AG04449 (cell line): Measurements from ENCODE around the gene SPON2.
"Not testable (repeated sequence)": the region's sequence is repeated elsewhere in the genome, so short reads cannot be mapped to it uniquely, and the experiment has no call there.

Experiments used
- CTCF ChIA-PET: fragments of 350-600 bp; formaldehyde crosslinking; extraction: SDS; loops from one replicate; lab custom pipeline; 2021; ENCODE audit warnings: antibody characterized with exemption; lab: Yijun Ruan, JAX
- POLR2A ChIA-PET: fragments of 400-600, 350-600 bp; formaldehyde crosslinking; extraction: SDS; loops from one replicate; lab custom pipeline; 2020; ENCODE audit warnings: antibody characterized with exemption, inconsistent platforms; lab: Yijun Ruan, JAX
- DNase-seq: peaks from one replicate; pipeline ENCODE4 v3.0.0-alpha.2; 2010; ENCODE audit warnings: low read depth, low spot score
- H3K4me3 ChIP-seq: 2 replicates; pipeline ENCODE4 v1.5.1; 2011; ENCODE audit warnings: low read depth, mild to moderate bottlenecking, control low read depth, low read length
- TF ChIP-seq, protein P1 (sequence below): IDR thresholded peaks from one replicate; pipeline ENCODE4 v1.5.1; 2011; ENCODE audit warnings: mild to moderate bottlenecking, moderate library complexity, low read length, control low read depth, inconsistent platforms; ENCODE audit not compliant: insufficient read depth; ENCODE audit errors: missing control alignments

Gene SPON2

DNA sequence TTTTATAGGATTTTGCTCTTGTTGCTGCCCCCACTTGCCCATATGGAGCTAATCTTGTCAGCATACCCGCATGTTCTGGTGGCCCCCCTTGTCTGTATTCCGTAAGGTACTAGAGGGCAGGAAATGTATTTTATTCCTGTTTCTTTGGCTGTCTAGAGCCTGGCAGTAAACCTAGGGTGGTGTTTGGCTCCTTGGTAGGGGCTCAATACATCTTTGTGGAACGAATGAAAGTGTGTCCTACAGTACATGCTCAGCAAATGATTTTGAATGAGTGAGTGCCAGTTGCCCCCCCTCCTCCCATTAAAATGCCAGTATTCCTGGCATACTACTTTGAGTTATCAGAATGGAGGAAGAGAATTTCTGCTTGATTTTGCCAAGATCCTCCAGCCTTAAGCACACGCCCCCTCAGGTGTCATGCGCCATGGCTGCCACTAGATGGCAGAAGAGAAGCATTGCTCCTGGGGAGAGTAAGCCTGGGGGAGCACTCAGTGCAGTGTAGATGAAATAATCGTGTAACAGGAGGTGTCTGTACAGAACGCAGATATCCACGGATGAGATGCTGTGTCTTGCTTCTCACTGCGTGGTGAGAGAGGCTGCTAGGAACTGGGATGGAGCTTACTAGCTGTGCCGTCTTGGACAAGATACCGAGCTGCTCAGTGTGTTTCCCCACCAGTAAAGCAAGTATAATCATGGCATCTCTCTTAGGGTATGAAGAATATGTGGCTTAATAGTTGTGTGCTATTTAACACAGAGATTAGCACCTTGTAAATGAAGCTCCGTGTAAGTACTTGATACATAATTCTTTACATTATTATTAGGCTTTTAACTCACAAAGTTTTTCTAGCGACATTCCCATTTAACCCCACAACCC, 41.8 kb downstream of the SPON2 start:
- TF ChIP-seq, protein P1, sequence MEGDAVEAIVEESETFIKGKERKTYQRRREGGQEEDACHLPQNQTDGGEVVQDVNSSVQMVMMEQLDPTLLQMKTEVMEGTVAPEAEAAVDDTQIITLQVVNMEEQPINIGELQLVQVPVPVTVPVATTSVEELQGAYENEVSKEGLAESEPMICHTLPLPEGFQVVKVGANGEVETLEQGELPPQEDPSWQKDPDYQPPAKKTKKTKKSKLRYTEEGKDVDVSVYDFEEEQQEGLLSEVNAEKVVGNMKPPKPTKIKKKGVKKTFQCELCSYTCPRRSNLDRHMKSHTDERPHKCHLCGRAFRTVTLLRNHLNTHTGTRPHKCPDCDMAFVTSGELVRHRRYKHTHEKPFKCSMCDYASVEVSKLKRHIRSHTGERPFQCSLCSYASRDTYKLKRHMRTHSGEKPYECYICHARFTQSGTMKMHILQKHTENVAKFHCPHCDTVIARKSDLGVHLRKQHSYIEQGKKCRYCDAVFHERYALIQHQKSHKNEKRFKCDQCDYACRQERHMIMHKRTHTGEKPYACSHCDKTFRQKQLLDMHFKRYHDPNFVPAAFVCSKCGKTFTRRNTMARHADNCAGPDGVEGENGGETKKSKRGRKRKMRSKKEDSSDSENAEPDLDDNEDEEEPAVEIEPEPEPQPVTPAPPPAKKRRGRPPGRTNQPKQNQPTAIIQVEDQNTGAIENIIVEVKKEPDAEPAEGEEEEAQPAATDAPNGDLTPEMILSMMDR, result peak; percentile 99
- no peak for DNase-seq
- CTCF ChIA-PET, result interaction anchor here (0.6 to 8.2 kb wide), 57 partner anchors 8 to 599 kb away, joined by 3 to 145 read pairs (median 4); partner anchors contain the start of genes CTBP1, MAEA, RNF212 and UVSSA
- no peak overlapping the region for H3K4me3 ChIP-seq
- POLR2A ChIA-PET, result no interaction called here

DNA sequence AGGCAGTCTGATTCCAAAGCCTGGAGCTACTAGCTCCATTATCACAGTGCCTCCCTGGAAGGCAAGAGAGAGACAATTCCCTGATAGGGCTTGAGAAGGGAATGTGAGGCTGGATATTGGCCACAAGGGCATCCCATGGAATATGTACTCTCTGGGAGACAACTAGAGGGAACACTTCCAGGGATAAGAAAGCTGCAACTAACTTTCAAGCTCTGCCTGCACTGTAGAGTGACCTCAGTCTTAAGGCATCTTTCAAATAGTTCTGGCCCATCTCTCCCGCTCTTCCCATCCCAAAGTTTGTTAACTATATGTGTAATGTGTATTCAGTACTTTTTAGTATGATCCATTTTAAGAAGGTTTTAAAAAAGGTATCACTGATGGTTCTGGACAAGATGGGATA, 45.9 kb downstream of the SPON2 start:
- ChIA-PET POLR2A (no interaction called here), CTCF (interaction anchor here (0.9 to 8.2 kb wide), 4 partner anchors 10 to 229 kb away, joined by 3 to 145 read pairs (median 9); no protein-coding TSS in a partner anchor)
- H3K4me3 ChIP-seq, result no peak overlapping the region
- no peak for DNase-seq
- TF ChIP-seq, protein P1, result no peak

DNA sequence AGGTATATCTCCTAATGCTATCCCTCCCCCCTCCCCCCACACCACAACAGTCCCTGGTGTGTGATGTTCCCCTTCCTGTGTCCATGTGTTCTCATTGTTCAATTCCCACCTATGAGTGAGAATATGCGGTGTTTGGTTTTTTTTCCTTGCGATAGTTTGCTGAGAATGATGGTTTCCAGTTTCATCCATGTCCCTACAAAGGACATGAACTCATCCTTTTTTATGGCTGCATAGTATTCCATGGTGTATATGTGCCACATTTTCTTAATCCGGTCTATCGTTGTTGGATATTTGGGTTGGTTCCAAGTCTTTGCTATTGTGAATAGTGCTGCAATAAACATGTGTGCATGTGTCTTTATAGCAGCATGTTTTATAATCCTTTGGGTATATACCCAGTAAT, 46.9 kb downstream of the SPON2 start:
- POLR2A ChIA-PET, CTCF ChIA-PET: not testable (repeated sequence)

DNA sequence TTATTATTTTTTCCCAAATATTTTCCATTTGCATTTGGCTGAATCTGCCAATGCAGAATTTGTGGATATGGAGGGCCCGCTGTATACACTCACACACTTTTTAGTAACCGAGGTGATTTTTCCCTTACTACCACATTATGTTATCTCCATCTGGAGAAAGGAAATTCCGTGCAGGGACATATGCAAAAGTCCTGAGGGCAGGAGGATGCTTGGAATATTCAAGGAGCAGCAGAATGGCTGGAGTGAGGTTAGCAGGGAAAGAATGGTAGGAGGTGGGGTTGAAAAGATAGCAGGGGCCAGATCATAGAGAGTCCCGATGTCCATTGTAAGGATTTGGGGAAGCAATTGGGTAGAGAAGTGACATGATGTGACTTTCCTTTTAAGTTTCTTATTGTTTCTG, 47.6 kb downstream of the SPON2 start:
- POLR2A ChIA-PET, result no interaction called here
- CTCF ChIA-PET, result no interaction called here
- DNase-seq, result no peak
- H3K4me3 ChIP-seq, result no peak overlapping the region
- TF ChIP-seq, protein P1, result no peak

More for the DNA sequence above, 46.9 kb downstream of the SPON2 start:
- H3K4me3 ChIP-seq, DNase-seq: not testable (repeated sequence)

DNA sequence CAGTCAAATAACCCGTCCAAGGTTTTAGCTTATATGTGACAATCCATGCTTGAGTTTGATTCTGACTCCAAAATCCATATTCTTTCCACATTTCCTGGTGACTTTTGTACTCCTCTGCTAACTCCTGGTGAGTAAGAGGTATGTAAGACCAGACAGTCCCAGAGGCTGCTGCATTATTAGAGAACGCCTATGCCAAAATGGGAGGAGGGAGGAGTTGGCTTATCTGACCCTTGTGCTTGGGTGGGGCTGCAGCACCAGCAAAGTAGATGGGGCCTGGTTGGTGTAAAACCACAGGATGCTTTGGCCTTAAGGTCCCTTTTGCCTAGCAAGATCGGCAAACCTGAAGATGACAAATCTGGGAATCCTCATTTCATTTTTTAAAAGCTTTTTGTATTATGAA, 49.9 kb downstream of the SPON2 start:
- POLR2A ChIA-PET, result no interaction called here
- no peak overlapping the region for H3K4me3 ChIP-seq
- CTCF ChIA-PET, result interaction anchor here (1.2 to 11.1 kb wide), 2 partner anchors 9 to 19 kb away, joined by 4 to 99 read pairs; no protein-coding TSS in a partner anchor
- TF ChIP-seq, protein P1, result no peak
- no peak for DNase-seq
